Sigmoid colon (tissue), 7 donors: ENCODE data around the gene FAR1. TPM values are rescaled to one million over a fixed set of nuclear protein-coding genes. Genes with fewer than 3 reads are reported as not detected.

Experiments used
- DNase-seq: peaks from one replicate; pipeline ENCODE4 v3.0.0-alpha.2; 2019
- H3K27ac ChIP-seq, 4 donors: fragments of 200-600 bp; sonication (generic); one replicate each; pipeline ENCODE4 v1.5.1; 2016 to 2019; ENCODE audit warnings: mild to moderate bottlenecking in 1 of 4
- H3K27me3 ChIP-seq, 3 donors: fragments of 200-600 bp; sonication (generic); one replicate each; pipeline ENCODE4 v1.5.1; 2019; ENCODE audit warnings: mild to moderate bottlenecking in 1 of 3
- H3K36me3 ChIP-seq, 4 donors: fragments of 200-600 bp; sonication (generic); one replicate each; pipeline ENCODE4 v1.5.1; 2016 to 2019
- H3K4me1 ChIP-seq, 4 donors: fragments of 200-600 bp; sonication (generic); one replicate each; pipeline ENCODE4 v1.5.1; 2017 to 2019
- H3K4me3 ChIP-seq, 4 donors: fragments of 200-600 bp; sonication (generic); one replicate each; pipeline ENCODE4 v1.5.1; 2017 to 2019; ENCODE audit warnings: mild to moderate bottlenecking in 2 of 4, moderate library complexity in 1 of 4
- H3K9me3 ChIP-seq, 4 donors: fragments of 200-600 bp in 3 of 4; sonication (generic) in 3 of 4; one replicate each; pipeline versions ENCODE4 v1.5.1 to v1.6.1; 2013 to 2019
- CTCF ChIP-seq, 4 experiments: fragments of 450-650 bp in 3 of 4; fragments of 200-600 bp in 1 of 4; IDR thresholded peaks; one replicate each; pipeline ENCODE4 v1.5.1; 2016 to 2019; ENCODE audit warnings: antibody characterized with exemption in 4 of 4, mild to moderate bottlenecking in 3 of 4, moderate library complexity in 2 of 4
- EP300 ChIP-seq, 4 donors: sonication (generic); formaldehyde crosslinking; IDR thresholded peaks; one replicate each; pipeline ENCODE4 v1.6.1; 2017; ENCODE audit warnings: antibody characterized with exemption in 4 of 4
- POLR2A ChIP-seq, 2 donors: fragments of 450-650 bp; IDR thresholded peaks; one replicate each; pipeline ENCODE4 v1.6.1; 2016; ENCODE audit warnings: antibody characterized with exemption in 2 of 2, mild to moderate bottlenecking in 2 of 2, moderate library complexity in 2 of 2
- POLR2AphosphoS5 ChIP-seq, 4 donors: sonication (generic); formaldehyde crosslinking; IDR thresholded peaks; one replicate each; pipeline ENCODE4 v1.6.1; 2017; ENCODE audit warnings: antibody characterized with exemption in 4 of 4
- WGBS, 2 donors: extraction: QIAGEN DNeasy Blood & Tissue Kit; methylation state at CpG; one replicate each; pipeline ENCODE4 v1.1.7; 2013; 5-methylcytosine and 5-hydroxymethylcytosine counted together
- intact Hi-C: fragments of 100-400 bp; cut with DNase I; formaldehyde crosslinking; loops from one replicate; pipeline ENCODE4 v1.15.1; 2023
- polyA plus RNA-seq, 3 donors: library from polyadenylated mRNA; stranded (reverse); fragments of 200-250 nt; gene quantifications; one replicate each; pipeline ENCODE4 v1.2.3, GENCODE V29; 2013
- total RNA-seq, 4 donors: library from RNA; depleted of rRNA; stranded (reverse); fragments of >200 nt; gene quantifications; one replicate each; pipeline ENCODE4 v1.1.0, GENCODE V29; 2016
- donor health status: healthy with polysubstance abuse.
- donor health status: Bipolar disorder and iron deficiency.
- donor health status: healthy.

FAR1 gene
- total and polyA plus RNA-seq, 7 donors = 22.8 to 52.1 (median 37.1) TPM

- 44 to 81% methylated on average over 2 of the region's 2 CpGs for WGBS, 2 donors
- peaks cover 0 to 39% (median 0%) of the 10 kb centered on the region in 4 donors for H3K36me3 ChIP-seq
- peaks cover 0 to 4% (median 0%) of the 10 kb centered on the region in 4 donors for H3K4me1 ChIP-seq
- no peaks in the 10 kb centered on the region for H3K27me3 ChIP-seq
- TF ChIP-seq POLR2A (IDR thresholded peaks at IDR 0.05) (no peak), POLR2AphosphoS5 (IDR thresholded peaks at IDR 0.05) (no peak)
- no peak for DNase-seq
- intact Hi-C loops = no loop called here
- no peak overlapping the region for H3K4me3 ChIP-seq
- H3K9me3 ChIP-seq = no peaks in the 10 kb centered on the region
- H3K27ac ChIP-seq = no peak overlapping the region
Measured at GRCh38 chr11:13699041-13699440, 30.6 kb downstream of the FAR1 start.

GRCh38 chr11:13699870-13700269 lies 31.4 kb downstream of the FAR1 start:
- Histone ChIP-seq H3K27me3 (no peaks in the 10 kb centered on the region), H3K9me3 (no peaks in the 10 kb centered on the region), H3K27ac (no peak overlapping the region), H3K36me3 (peaks cover 0 to 39% (median 0%) of the 10 kb centered on the region in 4 donors), H3K4me3 (no peak overlapping the region), H3K4me1 (no peaks in the 10 kb centered on the region)
- intact Hi-C loops = no loop called here
- no peak for TF ChIP-seq EP300 (IDR thresholded peaks at IDR 0.05)
- no peak for TF ChIP-seq POLR2A (IDR thresholded peaks at IDR 0.05)
- TF ChIP-seq CTCF (IDR thresholded peaks at IDR 0.05) = no peak
- no peak for TF ChIP-seq POLR2AphosphoS5 (IDR thresholded peaks at IDR 0.05)
- 28 to 73% methylated on average over 1 of the region's 1 CpG for WGBS, 2 donors
- DNase-seq = no peak

GRCh38 chr11:13701506-13701905 lies 33.0 kb downstream of the FAR1 start:
- intact Hi-C loops = no loop called here

GRCh38 chr11:13702071-13702470 lies 33.6 kb downstream of the FAR1 start:
- Histone ChIP-seq H3K9me3 (no peaks in the 10 kb centered on the region), H3K27me3 (no peaks in the 10 kb centered on the region), H3K27ac (no peak overlapping the region), H3K36me3 (peaks cover 0 to 32% (median 0%) of the 10 kb centered on the region in 4 donors), H3K4me1 (no peaks in the 10 kb centered on the region), H3K4me3 (no peak overlapping the region)
- intact Hi-C loops = no loop called here
- DNase-seq = no peak
- TF ChIP-seq POLR2A (IDR thresholded peaks at IDR 0.05) (no peak), EP300 (IDR thresholded peaks at IDR 0.05) (no peak), CTCF (IDR thresholded peaks at IDR 0.05) (no peak), POLR2AphosphoS5 (IDR thresholded peaks at IDR 0.05) (no peak)

More at GRCh38 chr11:13701506-13701905, 33.0 kb downstream of the FAR1 start:
- Histone ChIP-seq H3K27me3 (no peaks in the 10 kb centered on the region), H3K4me3 (no peak overlapping the region), H3K27ac (no peak overlapping the region), H3K4me1 (no peaks in the 10 kb centered on the region), H3K36me3 (peaks cover 0 to 27% (median 0%) of the 10 kb centered on the region in 4 donors), H3K9me3 (no peaks in the 10 kb centered on the region)
- WGBS, 2 donors = 71 to 89% methylated on average over 2 of the region's 2 CpGs
- TF ChIP-seq CTCF (IDR thresholded peaks at IDR 0.05) (no peak), EP300 (IDR thresholded peaks at IDR 0.05) (no peak), POLR2A (IDR thresholded peaks at IDR 0.05) (no peak), POLR2AphosphoS5 (IDR thresholded peaks at IDR 0.05) (no peak)
- no peak for DNase-seq

- H3K36me3 ChIP-seq = peaks cover 0 to 62% (median 2%) of the 10 kb centered on the region in 4 donors
- H3K4me3 ChIP-seq = no peak overlapping the region
- no peak overlapping the region for H3K27ac ChIP-seq
- H3K27me3 ChIP-seq = no peaks in the 10 kb centered on the region
- DNase-seq = no peak
- no peaks in the 10 kb centered on the region for H3K4me1 ChIP-seq
- no peaks in the 10 kb centered on the region for H3K9me3 ChIP-seq
- intact Hi-C loops = no loop called here
- no peak for TF ChIP-seq POLR2A (IDR thresholded peaks at IDR 0.05)
- TF ChIP-seq POLR2AphosphoS5 (IDR thresholded peaks at IDR 0.05) = no peak
Measured at GRCh38 chr11:13705710-13706109, 37.2 kb downstream of the FAR1 start.

GRCh38 chr11:13713982-13714381 lies 45.5 kb downstream of the FAR1 start:
- H3K36me3 ChIP-seq = peaks cover 0 to 69% (median 14%) of the 10 kb centered on the region in 4 donors
- no peak overlapping the region for H3K27ac ChIP-seq
- no peak for TF ChIP-seq EP300 (IDR thresholded peaks at IDR 0.05)
- TF ChIP-seq POLR2A (IDR thresholded peaks at IDR 0.05) = no peak
- TF ChIP-seq POLR2AphosphoS5 (IDR thresholded peaks at IDR 0.05) = no peak
- no peak for TF ChIP-seq CTCF (IDR thresholded peaks at IDR 0.05)
- no peaks in the 10 kb centered on the region for H3K9me3 ChIP-seq
- WGBS, 2 donors = 88 to 96% methylated on average over 2 of the region's 2 CpGs
- no peak overlapping the region for H3K4me3 ChIP-seq
- H3K4me1 ChIP-seq = no peaks in the 10 kb centered on the region
- no peaks in the 10 kb centered on the region for H3K27me3 ChIP-seq
- intact Hi-C loops = no loop called here
- DNase-seq = no peak
